OCI-LY1 (cell line): ENCODE data around the gene CCDC40.

Experiments
- EZH2 ChIP-seq: fragments of 200-600 bp; sonication (generic), shearing (Covaris generic); IDR thresholded peaks from 2 replicates; pipeline ENCODE4 v1.8.0; 2017; ENCODE audit warnings: borderline replicate concordance, mixed run types, mild to moderate bottlenecking, antibody characterized with exemption, low read length, moderate library complexity, mixed read lengths
- TF ChIP-seq, protein P1 (sequence below): fragments of 200-600 bp; sonication (generic), shearing (Covaris generic); IDR thresholded peaks from 2 replicates; pipeline ENCODE4 v1.5.1; 2017; ENCODE audit warnings: mild to moderate bottlenecking, antibody characterized with exemption, low read length, moderate library complexity, mixed read lengths

DNA sequence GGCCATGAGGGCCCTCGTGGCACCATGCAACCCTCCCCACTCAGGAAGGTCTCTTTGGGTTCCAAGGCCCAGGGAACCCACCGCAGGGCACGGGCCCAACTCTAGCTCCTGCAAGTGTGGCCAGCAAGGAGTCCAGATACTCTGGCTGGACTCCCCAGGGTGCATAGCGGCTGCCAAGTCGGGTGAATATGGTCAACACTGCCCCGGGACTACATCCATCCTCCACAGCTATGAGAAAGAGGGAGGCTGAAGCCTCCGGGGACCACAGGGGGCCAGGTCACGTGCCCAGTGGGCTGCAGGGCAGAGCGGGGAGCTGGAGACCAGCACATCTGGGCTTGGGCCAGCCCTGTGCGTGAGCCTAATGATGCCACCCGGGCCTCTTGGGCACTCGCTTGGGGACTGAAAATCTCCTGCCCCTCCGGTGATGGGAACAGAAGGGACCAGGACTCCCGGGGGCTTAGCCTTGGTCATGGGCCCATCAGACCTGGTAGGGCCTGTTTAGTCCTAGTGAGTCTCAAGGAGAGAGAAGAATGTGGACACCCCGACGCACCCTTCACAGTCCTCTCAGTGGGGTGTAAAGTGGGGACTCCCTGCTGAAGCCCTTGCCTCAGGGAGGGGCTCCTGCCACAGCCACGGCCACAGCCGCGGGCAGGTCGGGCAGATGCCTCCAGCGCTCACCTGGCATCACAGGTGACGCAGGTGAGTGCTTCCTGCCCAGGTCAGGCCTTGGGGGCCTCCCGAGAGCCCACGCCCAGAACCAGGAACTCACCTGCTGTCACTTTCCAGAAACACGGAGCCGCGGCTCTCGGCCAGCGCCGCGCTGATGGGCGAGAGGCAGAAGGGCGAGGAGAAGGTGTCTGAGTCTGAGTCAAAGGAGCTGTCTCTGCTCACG lies 26.8 kb upstream of the CCDC40 start:
- TF ChIP-seq, protein P1, sequence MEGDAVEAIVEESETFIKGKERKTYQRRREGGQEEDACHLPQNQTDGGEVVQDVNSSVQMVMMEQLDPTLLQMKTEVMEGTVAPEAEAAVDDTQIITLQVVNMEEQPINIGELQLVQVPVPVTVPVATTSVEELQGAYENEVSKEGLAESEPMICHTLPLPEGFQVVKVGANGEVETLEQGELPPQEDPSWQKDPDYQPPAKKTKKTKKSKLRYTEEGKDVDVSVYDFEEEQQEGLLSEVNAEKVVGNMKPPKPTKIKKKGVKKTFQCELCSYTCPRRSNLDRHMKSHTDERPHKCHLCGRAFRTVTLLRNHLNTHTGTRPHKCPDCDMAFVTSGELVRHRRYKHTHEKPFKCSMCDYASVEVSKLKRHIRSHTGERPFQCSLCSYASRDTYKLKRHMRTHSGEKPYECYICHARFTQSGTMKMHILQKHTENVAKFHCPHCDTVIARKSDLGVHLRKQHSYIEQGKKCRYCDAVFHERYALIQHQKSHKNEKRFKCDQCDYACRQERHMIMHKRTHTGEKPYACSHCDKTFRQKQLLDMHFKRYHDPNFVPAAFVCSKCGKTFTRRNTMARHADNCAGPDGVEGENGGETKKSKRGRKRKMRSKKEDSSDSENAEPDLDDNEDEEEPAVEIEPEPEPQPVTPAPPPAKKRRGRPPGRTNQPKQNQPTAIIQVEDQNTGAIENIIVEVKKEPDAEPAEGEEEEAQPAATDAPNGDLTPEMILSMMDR = no peak
- no peak for TF ChIP-seq EZH2
